Spleen (tissue), 7 donors: ENCODE measurements around the gene G6PC1.

ENCODE experiments used
- CTCF ChIP-seq, 11 experiments: fragments of 200-600 bp in 7 of 11; fragments of 450-650 bp in 4 of 11; sonication (generic) in 4 of 11; IDR thresholded peaks in 8 of 11; conservative IDR thresholded peaks in 3 of 11; 1 replicate in 7 of 11; 2 replicates in 4 of 11; pipeline versions ENCODE4 v1.4.0 to v1.8.0; 2016 to 2021; ENCODE audit warnings: antibody characterized with exemption in 11 of 11, inconsistent platforms in 4 of 11, mild to moderate bottlenecking in 1 of 11
- POLR2A ChIP-seq, 3 donors: fragments of 450-650 bp; IDR thresholded peaks; one replicate each; pipeline ENCODE4 v1.5.1; 2017; ENCODE audit warnings: antibody characterized with exemption in 3 of 3, mild to moderate bottlenecking in 1 of 3
- POLR2AphosphoS5 ChIP-seq, 3 donors: sonication (generic); formaldehyde crosslinking; IDR thresholded peaks; one replicate each; pipeline ENCODE4 v1.5.1; 2017; ENCODE audit warnings: antibody characterized with exemption in 3 of 3
- donor health status: DM: no; HTN: no; CAD: no; lungs with moderate emphysema.
- donor health status: DM: no; HTN: no; CAD: no.
- donor health status: DM: no; HTN: no; CAD: no.

- TF ChIP-seq CTCF (IDR thresholded peaks at IDR 0.05 in 8 of 11, conservative IDR thresholded peaks at IDR 0.05 in 3 of 11) (no peak), POLR2A (IDR thresholded peaks at IDR 0.05) (no peak), POLR2AphosphoS5 (IDR thresholded peaks at IDR 0.05) (no peak)
Observed at GRCh38 chr17:42891539-42892152, 9.0 kb upstream of the G6PC1 start.
